HK-2 (cell line): ENCODE data around the gene CBS.
"Not testable (repeated sequence)": the region's sequence is repeated elsewhere in the genome, so short reads cannot be mapped to it uniquely, and the experiment has no call there.

Experiments
- DNase-seq: peaks from one replicate; pipeline ENCODE4 v3.0.0-alpha.2; 2018; ENCODE audit not compliant: unreplicated experiment

The CBS gene

DNA sequence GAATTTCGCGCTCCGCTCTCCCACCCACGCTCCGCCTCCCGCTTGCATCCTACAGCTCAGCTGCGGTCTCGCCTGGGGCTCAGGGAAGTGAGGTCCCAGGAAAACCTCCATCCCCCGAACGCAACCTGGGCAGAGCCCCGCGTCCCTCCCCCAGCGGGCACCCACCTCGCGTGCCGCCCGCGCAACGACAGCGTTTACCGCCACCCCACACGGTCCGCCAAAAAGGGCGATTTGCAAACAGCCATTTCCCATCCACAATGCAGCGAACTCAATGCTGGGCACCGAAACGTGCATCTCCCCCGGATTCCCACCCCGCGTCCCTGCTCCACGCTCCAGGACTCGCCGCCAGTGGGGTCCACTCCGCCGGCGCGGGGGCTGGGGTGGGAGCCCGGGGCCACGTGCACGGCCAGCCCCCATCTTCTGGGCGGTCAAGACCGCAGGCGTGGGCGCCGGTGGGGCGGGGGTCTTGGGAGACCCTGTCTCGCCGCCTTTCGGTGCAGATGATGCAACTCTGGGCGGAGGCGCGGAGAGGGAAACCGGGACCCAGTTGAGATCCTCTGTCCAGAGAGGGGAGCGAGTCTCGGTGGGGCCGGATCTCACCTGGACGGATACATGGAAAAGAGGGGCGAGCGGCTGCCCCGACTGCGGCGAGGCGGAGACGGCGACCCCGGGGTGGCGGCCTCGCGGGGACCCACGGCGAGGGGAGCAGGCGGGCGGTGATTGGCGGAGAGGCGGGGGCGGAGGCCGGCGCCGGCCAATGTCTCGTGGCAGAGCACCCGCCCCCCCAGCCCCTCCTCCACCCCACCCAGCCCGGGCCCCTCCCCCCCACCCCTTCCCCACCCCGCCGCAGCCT, at the start of gene CBS:
TSS of gene CBS (minus strand) at position 666 of the 853 bp plus-strand sequence. CDS start 3,642 bp downstream, outside the sequence.
- not testable (repeated sequence) for DNase-seq

DNA sequence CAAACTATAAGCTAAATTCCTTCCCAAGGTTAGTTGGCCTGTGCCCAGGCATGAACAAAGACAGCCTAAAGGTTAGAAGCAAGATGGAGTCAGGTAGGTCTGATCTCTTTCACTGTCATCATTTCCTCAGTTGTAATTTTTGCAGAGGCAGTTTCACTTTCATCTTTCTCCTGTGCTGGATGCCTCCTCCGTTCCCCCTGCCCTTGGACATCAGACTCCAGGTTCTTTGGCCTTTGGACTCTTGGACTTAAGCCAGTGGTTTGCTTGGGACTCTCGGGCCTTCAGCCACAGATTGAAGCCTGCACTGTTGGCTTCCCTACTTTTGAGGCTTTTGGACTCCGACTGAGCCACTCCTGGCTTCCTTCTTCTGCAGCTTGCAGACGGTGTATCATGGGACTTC, 40.3 kb upstream of the CBS start:
- not testable (repeated sequence) for DNase-seq

DNA sequence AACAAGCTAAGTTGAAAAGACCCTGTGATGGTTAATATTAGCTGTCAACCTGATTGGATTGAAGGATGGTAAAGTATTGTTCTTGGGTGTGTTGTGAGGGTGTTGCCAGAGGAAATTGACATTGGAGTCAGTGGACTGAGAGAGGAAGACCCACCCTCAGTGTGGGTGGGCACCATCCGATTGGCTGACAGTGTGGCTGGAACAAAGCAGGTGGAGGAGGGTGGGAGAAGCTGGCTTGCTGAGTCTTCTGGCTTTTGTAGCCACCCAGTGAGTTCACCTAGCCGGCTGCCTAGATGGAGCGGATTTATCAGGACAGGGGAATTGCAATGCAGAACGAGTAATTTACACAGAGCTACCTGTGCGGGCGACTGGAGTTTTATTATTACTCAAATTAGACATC, 38.8 kb upstream of the CBS start:
- not testable (repeated sequence) for DNase-seq

DNA sequence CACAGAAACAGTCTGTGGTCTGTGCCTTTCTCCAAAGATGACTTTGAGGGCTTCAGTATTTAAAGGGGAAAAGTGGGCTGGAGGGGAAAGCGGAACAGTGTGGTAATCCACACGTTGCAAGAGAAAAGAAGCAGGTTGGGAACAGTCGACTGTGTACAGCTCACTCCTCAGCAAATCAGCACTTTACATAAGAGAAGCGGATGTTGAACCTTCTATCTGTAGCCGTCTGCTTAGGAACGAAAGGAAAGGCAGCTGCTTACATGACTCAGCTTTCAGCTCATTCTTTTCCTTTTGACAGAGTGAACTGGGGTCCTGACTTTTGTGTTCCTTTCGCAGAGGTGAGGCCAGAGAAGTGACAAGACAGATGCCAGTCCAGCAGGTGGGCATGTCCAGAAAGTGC, 33.4 kb upstream of the CBS start:
- not testable (repeated sequence) for DNase-seq

DNA sequence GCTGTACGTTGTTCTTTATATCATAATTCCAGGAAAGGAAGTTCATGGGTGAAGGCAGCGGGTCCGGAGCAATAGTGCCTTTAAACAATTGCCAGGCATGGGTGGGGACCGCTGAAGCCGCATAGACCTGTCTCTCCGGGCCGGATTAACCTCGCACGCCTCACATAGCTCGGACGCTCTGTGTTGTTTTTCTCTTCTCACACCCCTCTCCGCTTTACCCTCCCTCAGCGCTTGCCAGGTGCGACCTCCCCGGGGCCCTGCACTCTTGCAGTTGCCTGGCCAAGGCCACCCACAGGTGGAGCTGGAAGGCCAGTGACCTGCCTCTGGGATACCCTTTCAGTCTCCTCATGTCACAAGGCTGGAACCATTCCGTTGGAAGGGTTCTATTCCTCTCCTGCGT, 32.5 kb upstream of the CBS start:
- not testable (repeated sequence) for DNase-seq

DNA sequence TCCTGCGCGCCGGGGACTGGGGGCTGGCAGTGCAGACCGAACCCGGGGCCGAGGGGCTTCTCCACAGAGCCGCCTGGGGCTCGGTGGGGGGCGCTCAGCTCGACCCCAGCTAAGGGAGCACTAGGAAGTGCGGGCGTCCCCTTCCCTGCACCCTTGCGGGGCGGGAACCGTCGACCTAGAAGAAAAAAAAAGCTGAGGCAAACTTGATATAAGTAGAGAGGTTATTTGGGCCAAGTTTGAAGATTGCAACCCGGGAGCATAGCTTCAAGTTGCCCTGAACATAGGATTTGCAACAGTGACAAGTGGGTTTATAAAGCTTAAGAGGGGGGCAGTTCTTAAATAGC, 32.1 kb upstream of the CBS start:
- not testable (repeated sequence) for DNase-seq

DNA sequence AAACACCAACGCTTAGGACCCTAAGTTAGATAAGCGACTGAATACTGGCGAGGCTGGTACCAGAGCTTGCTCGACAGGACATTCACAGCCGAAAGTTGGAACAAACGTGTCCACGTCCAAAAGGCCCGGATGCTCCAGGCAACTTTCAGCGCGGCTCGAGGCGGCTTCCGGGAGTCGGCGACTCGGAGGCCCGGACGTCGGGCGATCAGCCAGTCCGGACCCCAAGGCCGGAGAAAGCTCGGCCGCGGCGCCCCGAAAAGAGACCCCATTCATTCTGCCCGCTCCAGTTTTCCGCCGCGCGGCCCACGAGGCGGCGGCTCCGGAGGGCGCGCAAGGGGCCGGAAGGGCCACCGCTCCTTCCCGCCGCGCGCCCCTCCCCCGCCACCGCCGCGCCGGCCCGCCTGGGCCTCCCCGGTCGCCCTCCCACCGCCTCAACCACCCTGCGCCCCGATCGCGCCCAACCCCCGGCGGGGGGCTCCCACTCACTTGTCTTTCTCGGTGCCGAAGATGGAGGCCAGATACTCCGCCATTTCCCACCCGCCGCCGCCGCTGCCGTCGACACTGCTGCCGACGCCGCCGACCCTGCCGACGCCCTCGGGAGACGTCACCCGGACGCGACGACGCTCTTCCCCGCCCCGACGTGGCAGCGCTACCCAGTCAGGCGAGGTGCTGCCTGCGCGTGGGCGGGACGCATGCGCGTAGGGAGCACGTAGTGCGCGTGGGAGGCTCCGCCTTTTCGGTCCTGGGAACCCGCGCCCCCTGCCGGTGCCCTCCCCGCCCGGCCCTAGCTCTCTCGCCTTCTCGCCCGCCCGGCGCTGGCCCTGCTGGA, 31.5 kb upstream of the CBS start, which contains the start of gene U2AF1:
TSS of gene U2AF1 (minus strand) at position 606 of the 829 bp plus-strand sequence. CDS start at position 530, 76 bp downstream.
- DNase-seq = not testable (repeated sequence)

DNA sequence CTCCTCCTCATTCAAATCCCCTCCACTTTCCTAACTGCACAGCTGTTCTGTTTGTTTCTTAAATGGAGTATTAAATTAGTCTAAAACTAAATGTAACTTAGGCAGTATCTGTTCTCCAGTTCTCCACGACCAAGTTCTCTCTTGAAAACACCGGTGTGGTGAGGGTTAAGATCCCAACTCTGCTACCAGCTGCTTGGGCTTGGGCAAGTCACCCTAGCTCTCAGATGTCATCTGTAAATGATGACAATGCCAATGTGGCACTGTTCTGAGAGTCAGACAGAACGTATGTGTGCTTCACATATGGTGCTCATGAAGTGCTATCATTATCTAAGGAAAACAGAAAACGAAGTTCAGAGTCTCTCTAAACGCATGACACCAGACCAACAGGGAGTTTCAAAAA, 29.0 kb upstream of the CBS start:
- not testable (repeated sequence) for DNase-seq

DNA sequence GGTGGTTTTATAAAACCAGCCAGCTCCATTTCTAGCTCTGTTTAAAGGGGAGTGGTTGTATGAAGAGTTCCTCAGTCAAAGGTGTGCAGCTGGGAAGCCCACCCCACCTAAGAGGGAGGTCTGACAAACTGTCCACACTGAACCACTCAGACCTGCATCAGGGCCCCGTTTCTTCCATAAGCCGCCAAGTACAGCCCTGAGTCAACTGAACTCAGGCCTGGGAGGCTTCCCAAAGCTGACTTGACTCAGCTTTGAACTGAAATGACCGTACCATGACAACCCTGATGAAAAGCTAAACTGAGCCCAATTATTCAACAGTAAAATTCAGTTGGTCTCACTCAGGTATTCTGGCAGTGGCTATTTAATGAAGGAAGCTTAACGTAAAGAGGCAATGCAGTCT, 26.6 kb upstream of the CBS start:
- not testable (repeated sequence) for DNase-seq

DNA sequence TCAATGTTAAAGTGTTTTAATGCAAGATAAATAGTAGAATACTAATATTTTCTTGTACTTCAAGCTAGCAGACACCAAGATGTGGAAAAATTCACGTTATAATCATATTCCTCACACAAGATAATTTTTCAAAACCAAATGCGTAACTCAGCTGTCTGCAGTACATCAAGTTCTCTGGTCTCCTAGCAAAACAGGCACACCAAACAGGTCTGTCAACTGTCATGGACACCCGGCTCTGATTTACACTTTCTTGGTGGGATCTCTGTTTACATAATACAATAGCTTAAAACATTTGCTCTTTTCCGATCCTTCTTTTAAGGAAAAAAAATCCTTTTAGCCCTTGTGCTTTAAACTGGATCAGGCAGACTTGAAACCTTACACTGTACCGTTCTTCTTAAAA, 26.0 kb upstream of the CBS start:
- DNase-seq = not testable (repeated sequence)

DNA sequence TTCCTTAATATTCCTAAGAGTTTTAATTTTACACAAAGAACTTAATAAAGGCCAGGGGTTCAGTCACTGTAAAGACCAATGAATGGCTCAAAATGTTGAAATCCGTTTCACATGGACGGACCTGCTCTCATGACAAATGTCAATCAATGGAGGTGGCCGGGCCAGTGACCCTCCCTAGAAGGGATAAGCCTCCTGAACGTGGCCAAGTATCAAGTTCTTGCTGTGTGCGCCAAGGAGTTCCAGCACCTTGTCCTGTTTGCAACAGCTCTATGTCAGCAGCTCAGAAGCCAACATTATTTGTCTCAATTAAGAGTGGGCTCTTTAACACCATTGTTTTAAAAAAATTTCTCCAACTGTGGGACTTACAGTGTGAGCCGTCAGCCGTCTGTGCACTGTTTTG, 25.4 kb upstream of the CBS start:
- not testable (repeated sequence) for DNase-seq

DNA sequence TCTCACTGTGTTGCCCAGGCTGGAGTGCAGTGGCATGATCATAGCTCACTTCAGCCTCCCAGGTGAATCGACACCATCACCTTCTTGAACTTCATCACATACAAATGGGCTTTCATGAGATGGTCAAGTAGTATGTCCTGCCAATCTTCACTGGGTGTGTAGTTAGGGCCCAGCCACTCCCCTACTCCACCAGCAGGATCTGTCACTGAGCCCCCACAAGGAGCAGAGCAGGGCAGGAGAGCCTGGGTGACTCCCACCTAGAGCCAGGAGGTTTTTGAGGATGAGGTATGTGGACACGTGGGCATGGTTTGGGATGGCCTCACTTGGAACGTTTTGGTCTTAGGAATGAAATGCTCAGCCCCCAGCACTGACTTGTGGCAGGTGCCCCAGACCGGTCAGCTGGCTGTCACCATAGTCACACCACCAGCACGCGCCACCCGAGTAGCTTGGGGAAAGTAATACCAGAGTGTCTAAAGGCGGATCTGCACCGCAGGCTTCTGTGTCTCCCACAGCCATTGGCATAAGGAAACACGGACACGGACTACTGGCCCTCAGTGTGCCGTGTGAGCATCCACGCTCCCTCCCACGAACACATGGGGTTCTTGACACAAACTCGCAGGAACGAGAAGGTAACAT, 16.5 kb upstream of the CBS start:
- DNase-seq = not testable (repeated sequence)

DNA sequence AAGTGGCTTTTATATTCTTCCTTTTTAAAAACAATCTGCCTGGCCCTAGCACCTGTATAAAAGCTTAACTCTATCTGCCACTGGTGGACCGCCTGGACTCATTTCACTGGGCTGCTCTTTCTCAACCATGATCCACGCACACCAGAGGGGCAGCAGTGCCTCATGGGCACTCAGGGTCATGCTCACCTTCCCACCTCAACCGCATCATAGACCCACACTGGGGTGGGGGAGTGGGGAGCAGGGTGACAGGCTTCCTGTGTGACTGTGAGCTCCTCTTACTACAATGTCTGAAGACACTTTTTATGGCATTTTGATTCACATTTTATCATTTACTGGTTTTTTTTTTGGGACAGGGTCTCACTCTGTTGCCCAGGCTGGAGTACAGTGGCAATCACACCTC, 15.3 kb upstream of the CBS start:
- DNase-seq = not testable (repeated sequence)

DNA sequence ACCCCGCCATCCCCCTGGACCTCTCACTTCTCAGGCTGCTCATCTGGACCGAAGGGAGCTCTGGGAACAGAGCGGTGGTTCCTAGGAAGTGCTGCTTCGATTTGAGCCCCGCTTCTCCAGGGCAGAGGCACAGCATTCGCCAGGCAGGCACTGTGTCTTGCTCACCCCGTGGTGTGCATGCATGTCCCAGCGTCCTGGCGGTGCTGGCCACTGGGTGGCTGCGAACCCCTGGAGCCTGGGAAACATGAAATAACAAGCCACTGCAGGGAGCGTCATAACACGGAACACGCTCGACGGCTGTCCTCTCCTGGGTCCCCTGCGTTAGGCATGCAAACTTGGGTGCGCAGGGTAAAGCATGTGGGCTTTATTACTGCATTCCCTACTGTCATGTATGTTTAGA, 13.8 kb upstream of the CBS start:
- not testable (repeated sequence) for DNase-seq

DNA sequence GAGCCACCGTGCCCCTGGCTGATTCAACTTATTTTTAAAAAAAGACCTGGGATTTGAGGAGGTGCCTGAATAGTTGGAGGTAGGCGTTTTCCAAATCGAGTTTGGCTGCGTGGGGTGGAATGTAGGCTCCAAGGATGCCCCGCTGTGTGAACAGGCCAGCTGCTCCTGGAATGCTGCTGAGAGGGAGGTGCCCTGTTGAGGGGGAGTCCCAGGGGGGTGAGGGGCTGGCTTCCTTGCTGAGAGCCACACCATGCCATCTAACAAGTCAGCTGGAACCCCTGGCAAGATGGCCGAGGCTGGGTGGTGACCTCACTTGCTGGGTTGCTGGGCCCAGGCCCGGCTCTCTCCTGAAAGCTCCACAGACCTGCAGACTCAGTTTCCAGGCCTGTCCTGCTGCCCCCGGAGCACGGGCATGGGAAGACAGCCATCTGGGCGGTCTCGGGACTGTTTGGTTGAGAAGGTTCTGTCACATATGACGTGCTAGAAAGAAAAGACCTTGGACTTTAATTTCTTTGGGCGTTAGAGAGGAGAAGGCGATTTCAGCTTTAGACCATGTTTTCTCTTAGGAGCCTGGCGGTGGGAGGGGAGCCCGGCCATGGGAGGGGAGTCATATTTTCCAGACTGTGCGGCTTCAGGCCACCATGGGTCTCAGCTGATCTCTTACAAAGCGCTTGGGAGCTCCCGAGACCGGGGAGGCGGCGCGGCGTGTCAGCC, 7.1 kb upstream of the CBS start:
- DNase-seq = not testable (repeated sequence)

DNA sequence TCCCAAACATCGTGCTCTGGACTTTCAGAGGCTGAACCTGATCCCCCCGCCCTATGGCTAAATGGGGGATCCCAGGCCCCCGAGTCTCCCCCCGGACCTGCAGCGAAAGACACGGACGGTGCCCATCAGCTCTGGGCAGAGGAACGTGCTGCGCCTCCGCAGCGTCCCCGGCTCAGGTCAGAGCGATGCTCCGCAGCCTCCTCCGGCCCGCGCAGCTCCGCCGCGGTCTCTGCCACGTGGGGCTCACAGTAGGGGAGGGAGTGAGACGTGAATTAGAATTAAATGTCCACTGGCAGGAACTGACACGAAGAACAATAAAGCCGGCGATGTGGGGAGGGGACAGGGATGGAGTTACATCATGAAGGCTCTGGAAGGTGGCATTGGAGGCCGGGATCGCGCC, 1.0 kb upstream of the CBS start:
- DNase-seq = not testable (repeated sequence)

DNA sequence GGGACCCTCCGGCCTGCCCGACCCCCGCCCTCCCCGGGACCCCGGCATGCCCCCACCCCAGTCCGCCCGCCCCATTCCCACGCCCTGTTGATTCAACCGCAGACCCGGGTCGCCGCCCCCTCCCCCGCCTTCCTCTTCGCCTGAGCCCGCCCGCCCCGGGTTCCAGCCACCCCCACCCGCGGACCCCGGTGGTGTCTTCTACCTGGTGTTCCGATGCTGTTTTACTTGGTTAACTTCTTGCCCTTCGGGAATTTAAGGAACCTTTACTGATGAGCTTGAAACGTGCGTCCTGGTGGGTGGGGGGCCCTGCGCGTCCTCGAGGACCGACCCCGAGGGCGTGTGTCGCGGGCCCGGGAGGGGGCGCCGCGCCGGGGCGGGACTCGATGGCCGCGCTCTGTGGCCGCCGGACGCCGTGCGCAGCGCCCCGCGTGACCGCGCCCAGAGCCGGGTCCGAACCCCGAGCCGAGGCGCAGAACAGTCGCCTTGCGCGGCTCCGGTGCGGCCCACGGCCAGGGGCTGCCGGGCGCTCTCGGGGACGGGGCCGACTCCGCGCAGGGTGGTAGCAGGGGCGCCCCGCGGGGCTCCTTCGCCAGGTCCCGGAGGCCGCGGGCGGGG, 495 bp upstream of the CBS start:
- DNase-seq = not testable (repeated sequence)

DNA sequence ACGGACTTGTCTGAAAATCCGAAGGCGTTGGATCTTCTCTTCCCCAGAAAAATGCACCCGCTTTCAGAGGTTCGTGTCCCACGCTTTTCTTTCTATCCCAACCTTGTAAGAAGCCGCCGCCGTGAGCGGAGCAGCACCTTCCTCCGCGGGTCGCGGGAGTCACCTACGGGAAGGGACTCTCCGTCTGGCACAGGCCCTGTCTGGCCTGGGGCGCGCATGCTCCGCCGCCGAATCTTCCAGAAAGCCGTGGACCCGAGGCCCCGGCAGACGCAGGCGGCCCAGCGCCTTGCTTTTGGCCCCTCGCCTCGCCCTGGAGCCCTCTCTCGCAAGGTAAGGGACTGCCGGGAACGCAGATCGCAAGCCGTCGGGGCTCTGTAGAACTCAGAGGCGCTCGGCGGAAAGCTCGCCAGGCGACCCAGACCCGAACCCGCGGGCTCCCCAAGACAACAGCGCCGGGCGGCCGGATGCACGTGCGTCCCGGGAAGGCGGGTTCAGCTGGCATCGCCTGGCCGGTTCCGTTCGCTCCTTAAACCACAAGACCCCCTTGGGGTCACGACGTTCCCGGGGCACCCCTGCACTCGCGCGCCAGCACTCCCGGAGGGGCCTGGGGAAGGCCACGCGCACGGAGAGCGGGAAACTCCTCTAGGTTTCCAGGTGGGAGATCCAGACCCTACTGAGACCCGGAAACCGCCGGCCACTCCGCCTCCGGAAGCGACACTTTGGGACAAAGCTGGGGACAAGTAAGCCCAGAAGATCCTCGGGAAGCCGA, 1.1 kb downstream of the CBS start:
- DNase-seq = not testable (repeated sequence)

DNA sequence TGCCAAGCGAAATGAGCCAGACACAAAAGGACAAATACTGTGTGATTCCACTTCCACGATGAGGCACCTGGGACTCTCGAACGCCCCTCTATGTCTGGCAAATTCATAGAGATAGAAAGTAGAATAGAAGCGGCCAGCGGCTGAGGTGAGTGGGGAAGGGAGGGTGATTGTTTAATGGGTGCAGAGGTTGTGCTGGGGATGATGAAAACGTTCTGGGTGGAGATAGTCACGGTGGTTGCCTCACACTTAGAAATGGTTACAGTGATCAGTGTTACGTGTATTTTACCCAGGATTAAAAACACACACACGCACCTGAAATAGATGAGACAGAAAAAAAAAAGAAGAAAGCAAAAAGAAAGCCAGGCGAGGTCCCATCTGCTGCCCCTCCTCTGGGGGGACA, 2.9 kb downstream of the CBS start:
- not testable (repeated sequence) for DNase-seq

DNA sequence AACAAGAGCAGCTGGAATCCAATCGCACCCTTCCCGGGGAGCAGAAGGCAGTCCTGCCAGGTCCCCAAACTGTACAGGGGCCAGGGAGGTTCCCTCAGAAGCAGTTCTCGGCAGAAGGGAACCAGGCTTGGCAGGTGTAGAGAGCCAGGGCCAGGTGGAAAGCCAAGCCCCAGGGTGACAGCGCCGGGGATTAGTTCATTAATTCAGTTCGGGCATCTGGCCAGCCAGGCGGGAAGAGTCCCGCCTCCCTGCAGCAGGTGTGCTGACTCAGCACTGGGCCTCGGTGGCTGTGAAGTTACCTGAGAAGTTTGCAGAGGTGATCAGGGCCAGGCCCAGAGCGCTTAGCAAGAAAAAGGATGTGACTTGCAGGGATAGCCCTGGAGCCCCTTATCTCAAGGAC, 6.0 kb downstream of the CBS start:
- DNase-seq = not testable (repeated sequence)
